ENCODE data around the gene MAGEB17.

DNA sequence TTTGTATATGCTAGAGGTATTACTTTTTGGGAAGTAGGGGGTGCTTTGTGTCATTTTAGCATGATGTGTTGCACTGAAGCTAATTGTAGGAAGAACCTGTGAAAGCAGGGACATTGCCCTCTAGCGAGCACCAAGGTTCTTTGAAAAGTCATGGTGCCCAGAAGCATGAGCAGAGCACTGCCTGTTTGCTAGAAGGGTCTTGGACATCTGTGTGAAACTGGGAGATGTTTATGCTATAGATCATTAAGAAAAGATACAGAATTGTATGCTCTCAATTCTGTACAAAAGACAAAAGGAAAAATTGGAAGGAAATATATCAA lies 29.2 kb upstream of the MAGEB17 start:
- no peak for TF ChIP-seq POLR2A (IDR thresholded peaks at IDR 0.05)
- TF ChIP-seq, protein P1, sequence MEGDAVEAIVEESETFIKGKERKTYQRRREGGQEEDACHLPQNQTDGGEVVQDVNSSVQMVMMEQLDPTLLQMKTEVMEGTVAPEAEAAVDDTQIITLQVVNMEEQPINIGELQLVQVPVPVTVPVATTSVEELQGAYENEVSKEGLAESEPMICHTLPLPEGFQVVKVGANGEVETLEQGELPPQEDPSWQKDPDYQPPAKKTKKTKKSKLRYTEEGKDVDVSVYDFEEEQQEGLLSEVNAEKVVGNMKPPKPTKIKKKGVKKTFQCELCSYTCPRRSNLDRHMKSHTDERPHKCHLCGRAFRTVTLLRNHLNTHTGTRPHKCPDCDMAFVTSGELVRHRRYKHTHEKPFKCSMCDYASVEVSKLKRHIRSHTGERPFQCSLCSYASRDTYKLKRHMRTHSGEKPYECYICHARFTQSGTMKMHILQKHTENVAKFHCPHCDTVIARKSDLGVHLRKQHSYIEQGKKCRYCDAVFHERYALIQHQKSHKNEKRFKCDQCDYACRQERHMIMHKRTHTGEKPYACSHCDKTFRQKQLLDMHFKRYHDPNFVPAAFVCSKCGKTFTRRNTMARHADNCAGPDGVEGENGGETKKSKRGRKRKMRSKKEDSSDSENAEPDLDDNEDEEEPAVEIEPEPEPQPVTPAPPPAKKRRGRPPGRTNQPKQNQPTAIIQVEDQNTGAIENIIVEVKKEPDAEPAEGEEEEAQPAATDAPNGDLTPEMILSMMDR (IDR thresholded peaks at IDR 0.05) = no peak

All from testis (tissue), 2 donors.